ENCODE data around the gene SMIM36.

The SMIM36 gene

DNA sequence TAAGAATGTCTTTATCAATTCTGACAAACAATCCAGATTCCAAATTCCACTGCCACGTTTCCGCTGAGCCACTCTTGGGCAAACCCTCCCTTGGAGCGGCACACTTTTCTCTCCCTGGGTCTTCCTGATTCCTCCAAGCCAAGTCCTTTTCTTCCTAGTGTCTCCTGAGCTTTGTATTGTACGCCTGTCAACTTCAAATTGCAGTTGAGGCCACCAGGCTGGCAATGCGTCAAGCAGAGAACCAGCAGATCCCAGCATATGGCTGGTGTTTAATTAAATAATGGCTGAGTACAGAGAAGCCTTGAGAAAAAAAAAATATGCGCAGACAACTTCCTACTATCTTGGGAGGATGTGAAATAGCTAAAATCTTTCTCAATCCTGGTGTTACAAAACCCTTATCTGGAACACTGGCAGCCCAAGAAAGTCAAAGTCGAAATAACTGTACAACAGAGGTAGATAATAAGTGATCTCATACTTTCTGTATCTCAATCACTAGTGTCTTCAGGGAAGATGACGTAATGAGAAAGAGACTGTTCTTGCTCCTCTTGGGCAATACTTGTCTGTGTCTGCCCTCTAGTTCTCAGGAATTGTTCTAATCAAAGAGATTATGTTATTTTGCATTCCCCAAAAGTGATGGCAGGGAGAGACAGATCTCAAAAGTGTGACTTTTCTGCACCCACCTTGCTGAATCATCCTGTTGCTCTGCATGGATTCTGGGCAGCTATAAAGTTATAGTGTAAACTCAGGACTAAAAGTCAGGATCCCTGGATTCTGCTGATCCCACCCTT, 15.0 kb downstream of the SMIM36 start:
- H3K4me3 ChIP-seq (ENCODE audit: low read depth, low read length): no peak overlapping the region
- TF ChIP-seq, protein P1, sequence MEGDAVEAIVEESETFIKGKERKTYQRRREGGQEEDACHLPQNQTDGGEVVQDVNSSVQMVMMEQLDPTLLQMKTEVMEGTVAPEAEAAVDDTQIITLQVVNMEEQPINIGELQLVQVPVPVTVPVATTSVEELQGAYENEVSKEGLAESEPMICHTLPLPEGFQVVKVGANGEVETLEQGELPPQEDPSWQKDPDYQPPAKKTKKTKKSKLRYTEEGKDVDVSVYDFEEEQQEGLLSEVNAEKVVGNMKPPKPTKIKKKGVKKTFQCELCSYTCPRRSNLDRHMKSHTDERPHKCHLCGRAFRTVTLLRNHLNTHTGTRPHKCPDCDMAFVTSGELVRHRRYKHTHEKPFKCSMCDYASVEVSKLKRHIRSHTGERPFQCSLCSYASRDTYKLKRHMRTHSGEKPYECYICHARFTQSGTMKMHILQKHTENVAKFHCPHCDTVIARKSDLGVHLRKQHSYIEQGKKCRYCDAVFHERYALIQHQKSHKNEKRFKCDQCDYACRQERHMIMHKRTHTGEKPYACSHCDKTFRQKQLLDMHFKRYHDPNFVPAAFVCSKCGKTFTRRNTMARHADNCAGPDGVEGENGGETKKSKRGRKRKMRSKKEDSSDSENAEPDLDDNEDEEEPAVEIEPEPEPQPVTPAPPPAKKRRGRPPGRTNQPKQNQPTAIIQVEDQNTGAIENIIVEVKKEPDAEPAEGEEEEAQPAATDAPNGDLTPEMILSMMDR (IDR thresholded peaks at IDR 0.05; ENCODE audit: low read depth, low read length): no peak

DNA sequence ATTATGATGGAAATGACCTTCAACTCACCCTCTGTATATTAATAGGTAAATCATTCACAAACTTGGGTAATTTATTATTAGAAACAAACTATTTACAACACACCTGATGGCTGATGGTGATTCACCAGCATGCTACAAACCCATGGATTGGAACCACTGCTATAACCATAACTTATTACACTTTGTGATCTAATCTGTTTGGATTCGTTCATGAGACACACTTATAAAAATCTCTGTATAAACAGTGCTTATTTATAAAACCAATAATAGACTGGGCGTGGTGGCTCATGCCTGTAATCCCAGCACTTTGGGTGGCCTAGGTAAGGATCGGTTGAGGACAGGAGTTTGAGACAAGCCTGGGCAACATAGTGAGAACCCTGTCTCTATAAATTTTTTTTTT, 16.0 kb downstream of the SMIM36 start:
- TF ChIP-seq, protein P1 (IDR thresholded peaks at IDR 0.05; ENCODE audit: low read depth, low read length): no peak
- H3K4me3 ChIP-seq (ENCODE audit: low read depth, low read length): no peak overlapping the region

DNA sequence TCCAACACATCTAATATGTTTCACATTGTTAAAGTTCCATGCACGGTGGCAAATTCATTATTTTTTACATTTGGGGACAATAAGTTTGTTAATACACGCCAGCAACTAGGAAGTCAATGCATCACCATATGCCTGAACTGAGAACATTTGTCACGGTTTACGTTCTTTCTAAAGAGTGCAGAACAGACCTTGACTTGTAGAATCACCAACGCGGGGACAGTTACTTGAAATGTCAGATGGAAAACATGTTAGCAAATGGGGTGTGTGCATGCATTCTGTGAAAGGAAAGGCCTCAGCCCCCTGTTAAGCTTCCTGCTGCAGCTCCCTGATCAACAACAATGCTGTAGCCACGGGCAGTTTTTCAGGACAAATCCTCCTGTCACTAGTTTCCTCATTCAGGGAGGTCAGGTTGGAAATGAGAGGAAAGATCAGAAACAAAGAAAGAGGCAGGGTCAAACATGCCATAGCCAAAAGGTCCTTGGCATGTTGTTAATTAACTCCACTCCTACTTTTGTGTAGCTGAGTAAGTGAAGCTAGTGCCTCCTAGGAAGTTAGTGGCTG, 18.4 kb downstream of the SMIM36 start:
- TF ChIP-seq, protein P1 (IDR thresholded peaks at IDR 0.05; ENCODE audit: low read depth, low read length): no peak
- H3K4me3 ChIP-seq (ENCODE audit: low read depth, low read length): no peak overlapping the region

DNA sequence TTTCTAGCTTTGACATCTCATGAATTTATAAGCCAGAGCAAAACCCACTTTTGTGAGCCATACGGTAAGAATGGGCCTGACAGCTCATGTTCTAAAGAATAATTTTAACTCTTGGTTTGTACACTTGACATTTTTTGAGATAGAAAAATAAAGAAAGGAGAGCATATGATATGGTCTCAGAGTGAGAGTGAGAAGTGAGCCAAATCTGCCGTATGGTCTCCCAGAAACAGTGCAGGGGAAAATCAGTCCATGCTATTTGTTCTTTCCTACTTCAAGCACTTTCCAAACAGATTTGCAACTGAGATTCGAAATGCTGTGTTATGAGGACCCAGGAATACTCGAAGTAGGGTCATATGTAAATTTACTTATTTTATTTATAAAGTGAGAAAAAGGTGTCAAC, 20.9 kb downstream of the SMIM36 start:
- no peak overlapping the region for H3K4me3 ChIP-seq (ENCODE audit: low read depth, low read length)
- TF ChIP-seq, protein P1 (IDR thresholded peaks at IDR 0.05; ENCODE audit: low read depth, low read length): no peak

DNA sequence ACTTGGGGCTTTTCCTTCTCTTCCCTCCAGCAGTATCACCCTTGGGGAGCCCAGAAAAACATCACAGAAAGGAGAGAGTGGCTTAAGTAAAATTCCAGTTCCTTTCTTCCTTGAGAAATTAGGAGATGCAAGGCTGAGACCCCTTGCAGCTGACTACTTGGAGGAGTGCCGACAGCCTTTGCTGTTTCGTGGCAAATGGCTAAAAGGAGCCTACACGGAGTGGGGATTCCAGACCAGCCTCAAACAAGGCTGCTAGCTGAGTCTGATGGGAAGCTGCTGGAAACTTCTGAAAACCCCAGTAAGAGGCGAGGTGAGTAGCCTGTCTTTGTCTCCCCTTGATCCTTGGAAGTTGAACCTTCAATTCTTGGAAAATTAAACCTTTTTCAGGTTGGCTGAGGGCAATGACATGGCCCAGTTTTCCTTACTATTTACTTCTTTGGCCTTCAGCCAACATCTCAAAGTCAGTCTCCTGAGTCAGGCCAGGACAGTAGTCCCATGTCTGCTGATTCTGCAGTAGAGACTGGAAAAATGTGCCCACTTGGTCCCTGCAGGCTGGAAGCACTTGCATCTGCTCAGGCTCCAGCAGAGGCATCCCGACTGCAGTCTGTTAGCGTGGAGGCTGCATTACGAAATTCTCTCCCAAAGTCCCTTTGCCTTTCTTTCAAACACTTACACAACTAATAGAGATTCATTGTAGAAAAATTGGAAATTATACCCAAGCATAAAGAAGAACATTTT, 23.4 kb downstream of the SMIM36 start:
- H3K4me3 ChIP-seq (ENCODE audit: low read depth, low read length): no peak overlapping the region
- TF ChIP-seq, protein P1 (IDR thresholded peaks at IDR 0.05; ENCODE audit: low read depth, low read length): no peak

DNA sequence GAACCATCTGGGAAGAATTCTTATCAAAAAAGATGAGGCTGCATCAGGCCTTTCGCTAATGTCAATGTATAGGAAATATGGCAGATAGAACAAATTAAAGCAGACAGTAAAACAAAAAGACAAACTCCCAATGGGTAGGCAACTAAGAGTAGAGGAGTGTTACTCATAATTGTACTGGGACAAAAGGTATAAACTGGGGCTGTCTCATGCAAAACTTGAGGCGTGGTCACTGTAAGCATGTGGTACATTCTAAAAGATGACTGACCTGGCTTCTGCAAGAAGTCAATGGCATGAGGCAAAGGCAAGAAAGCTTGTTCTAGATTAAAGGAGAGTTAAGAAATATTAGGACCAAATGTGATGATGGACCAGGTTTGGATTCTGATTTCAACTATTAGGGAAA, 26.7 kb downstream of the SMIM36 start:
- TF ChIP-seq, protein P1 (IDR thresholded peaks at IDR 0.05; ENCODE audit: low read depth, low read length): no peak
- no peak overlapping the region for H3K4me3 ChIP-seq (ENCODE audit: low read depth, low read length)
